ENCODE data around the gene SHOC2. TPM values are rescaled to one million over a fixed set of nuclear protein-coding genes. Genes with fewer than 3 reads are reported as not detected.

SHOC2 gene
- total RNA-seq, 1 donor from 2014 or later, result 24.4 TPM

- H3K4me3 ChIP-seq (ENCODE audit: low read depth, low read length), result no peak overlapping the region
- H3K36me3 ChIP-seq (ENCODE audit: control insufficient read depth, insufficient read depth, low read length), result no peaks in the 10 kb centered on the region
- no peak for DNase-seq (ENCODE audit: low read depth)
- no peak for TF ChIP-seq CTCF (IDR thresholded peaks at IDR 0.05; ENCODE audit: insufficient read depth, low read length, poor library complexity, severe bottlenecking)
- no peaks in the 10 kb centered on the region for H3K27me3 ChIP-seq (ENCODE audit: control insufficient read depth, insufficient read depth, low read length)
These were observed 12.5 kb downstream of the SHOC2 start for GRCh38 chr10:110931769-110932381.

GRCh38 chr10:110932505-110933180, 13.2 kb downstream of the SHOC2 start:
- DNase-seq (ENCODE audit: low read depth), result no peak

GRCh38 chr10:110936757-110937156, 17.4 kb downstream of the SHOC2 start:
- no peak overlapping the region for H3K4me3 ChIP-seq (ENCODE audit: low read depth, low read length)
- no peaks in the 10 kb centered on the region for H3K36me3 ChIP-seq (ENCODE audit: control insufficient read depth, insufficient read depth, low read length)
- no peak for TF ChIP-seq CTCF (IDR thresholded peaks at IDR 0.05; ENCODE audit: insufficient read depth, low read length, poor library complexity, severe bottlenecking)
- no peak for DNase-seq (ENCODE audit: low read depth)
- H3K27me3 ChIP-seq (ENCODE audit: control insufficient read depth, insufficient read depth, low read length), result no peaks in the 10 kb centered on the region

More at GRCh38 chr10:110932505-110933180, 13.2 kb downstream of the SHOC2 start:
- Histone ChIP-seq H3K4me3 (ENCODE audit: low read depth, low read length) (no peak overlapping the region), H3K36me3 (ENCODE audit: control insufficient read depth, insufficient read depth, low read length) (no peaks in the 10 kb centered on the region), H3K27me3 (ENCODE audit: control insufficient read depth, insufficient read depth, low read length) (no peaks in the 10 kb centered on the region)
- TF ChIP-seq CTCF (IDR thresholded peaks at IDR 0.05; ENCODE audit: insufficient read depth, low read length, poor library complexity, severe bottlenecking), result no peak

- DNase-seq (ENCODE audit: low read depth), result no peak
- no peak for TF ChIP-seq CTCF (IDR thresholded peaks at IDR 0.05; ENCODE audit: insufficient read depth, low read length, poor library complexity, severe bottlenecking)
These were observed 20.0 kb downstream of the SHOC2 start for GRCh38 chr10:110939419-110939818.

GRCh38 chr10:110944792-110945396, 25.5 kb downstream of the SHOC2 start:
- TF ChIP-seq CTCF (IDR thresholded peaks at IDR 0.05; ENCODE audit: insufficient read depth, low read length, poor library complexity, severe bottlenecking), result no peak
- no peak for DNase-seq (ENCODE audit: low read depth)
- no peak overlapping the region for H3K4me3 ChIP-seq (ENCODE audit: low read depth, low read length)
- no peaks in the 10 kb centered on the region for H3K27me3 ChIP-seq (ENCODE audit: control insufficient read depth, insufficient read depth, low read length)
- H3K36me3 ChIP-seq (ENCODE audit: control insufficient read depth, insufficient read depth, low read length), result no peaks in the 10 kb centered on the region

More at GRCh38 chr10:110939419-110939818, 20.0 kb downstream of the SHOC2 start:
- Histone ChIP-seq H3K27me3 (ENCODE audit: control insufficient read depth, insufficient read depth, low read length) (no peaks in the 10 kb centered on the region), H3K36me3 (ENCODE audit: control insufficient read depth, insufficient read depth, low read length) (no peaks in the 10 kb centered on the region), H3K4me3 (ENCODE audit: low read depth, low read length) (no peak overlapping the region)

Data from kidney epithelial cell (primary cell).